EL (cell line): ENCODE measurements around the gene CLEC2L.
A peak's percentile ranks its signal among the peaks of the same experiment; 100 is the strongest.
"Not testable (repeated sequence)": the region's sequence is repeated elsewhere in the genome, so short reads cannot be mapped to it uniquely, and the experiment has no call there.

Source experiments
- DNase-seq: peaks from one replicate; pipeline ENCODE4 v3.0.0-alpha.2; 2016

CLEC2L gene

GRCh38 chr7:139523968-139524815 lies 707 bp downstream of the CLEC2L start:
- no peak for DNase-seq

- DNase-seq: no peak
Observed at GRCh38 chr7:139525239-139525638, 1.8 kb downstream of the CLEC2L start.

DNA sequence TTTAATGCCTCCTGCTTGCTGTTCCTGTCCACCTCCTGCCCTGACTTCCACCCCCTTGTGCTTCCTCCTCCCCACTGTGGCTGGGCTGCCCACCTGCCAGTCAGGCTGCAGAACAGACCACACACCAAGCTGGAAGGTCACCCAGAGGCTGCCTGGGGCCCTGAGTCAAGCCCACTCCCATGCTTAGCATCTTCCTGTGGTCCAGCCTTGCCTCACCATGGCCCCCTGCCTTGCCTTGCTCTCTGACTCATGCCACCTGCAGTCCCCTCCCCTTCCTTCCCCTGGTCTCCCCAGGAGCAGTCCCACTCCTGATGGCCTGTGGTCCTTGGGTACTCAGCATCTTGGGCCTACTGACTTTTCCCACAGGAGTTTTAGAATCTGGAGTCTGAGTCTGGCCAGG lies 2.3 kb downstream of the CLEC2L start:
- no peak for DNase-seq

DNA sequence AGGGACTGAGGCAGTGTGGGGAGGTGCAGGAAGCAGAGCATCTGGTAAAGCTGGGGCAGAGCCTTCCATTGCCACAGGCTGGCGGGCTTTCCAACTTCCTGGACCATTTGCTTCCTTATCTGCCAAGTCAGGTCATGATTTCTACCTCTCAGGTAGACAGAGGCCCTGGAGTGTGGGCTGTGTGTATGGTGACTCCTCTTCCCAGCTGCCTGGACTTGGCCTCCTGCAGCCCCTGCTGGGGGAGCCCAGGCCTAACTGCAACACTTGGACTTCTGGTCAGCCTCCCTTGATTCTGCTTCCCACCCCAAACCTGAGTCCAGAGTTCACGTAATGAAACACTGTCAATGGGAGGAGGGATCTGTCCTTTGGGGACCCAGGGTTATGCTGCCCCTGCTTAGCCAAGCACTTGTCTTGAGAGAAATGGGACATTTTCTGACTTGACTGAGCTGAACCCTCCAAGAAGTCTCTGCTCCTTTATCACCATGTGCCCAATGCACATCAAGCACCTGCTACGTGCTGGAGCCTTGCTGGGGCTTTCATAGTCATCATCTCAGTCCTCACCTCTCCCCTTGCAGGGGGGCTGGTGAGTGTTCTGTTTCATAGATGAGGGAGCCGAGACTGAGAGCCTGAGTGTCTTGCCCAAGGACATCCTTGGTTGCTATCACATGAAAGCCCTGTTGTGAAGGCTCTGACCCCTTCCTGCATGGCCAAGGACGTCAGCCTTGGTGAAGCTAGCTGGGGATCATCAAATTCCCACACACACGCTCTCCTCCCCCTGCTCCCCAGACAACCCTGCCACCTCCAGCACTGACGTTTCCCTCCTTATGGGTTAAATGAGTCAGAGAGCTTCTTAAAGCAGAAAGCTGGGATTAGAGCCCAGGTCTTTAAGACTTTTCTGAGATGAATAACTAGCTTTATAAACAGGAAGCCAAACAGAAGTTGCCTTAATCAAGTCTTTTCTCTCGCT lies 3.4 kb downstream of the CLEC2L start:
- DNase-seq: peak; percentile 81

DNA sequence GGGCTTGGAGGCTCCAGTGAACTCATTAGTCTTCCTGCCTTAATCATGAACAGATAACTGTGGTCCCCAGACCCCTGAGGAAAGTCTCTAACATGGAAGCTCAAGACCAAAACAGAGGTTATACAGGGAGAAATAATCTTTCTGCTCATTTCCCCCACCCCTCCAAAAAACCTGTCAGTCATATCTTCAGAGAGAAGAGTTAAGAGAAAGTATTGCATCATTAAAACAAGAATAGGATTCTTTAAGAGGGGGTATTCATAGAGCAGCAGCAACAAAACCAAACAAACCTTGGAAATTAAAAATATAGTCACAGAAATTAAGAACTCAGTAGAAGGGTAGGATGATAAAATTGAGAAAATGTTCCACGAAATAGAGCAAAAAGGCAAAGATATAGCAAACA lies 7.6 kb downstream of the CLEC2L start:
- no peak for DNase-seq

- DNase-seq: no peak
Observed at GRCh38 chr7:139532636-139533155, 9.2 kb downstream of the CLEC2L start.

DNA sequence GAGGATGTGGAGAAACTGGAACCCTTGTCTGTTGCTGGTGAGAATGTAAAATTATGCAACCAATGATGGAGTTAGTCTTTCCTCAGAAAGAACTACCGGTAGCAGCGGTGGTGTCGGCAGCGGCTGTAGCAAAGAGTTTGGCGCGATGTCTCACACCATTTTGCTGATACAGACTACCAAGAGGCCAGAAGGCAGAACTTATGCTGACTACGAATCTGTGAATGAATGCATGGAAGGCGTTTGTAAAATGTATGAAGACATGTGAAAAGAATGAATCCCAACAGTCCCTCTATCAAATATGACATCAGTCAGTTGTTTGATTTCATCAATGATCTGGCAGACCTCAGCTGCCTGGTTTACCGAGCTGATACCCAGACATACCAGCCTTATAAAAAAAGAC lies 10.6 kb downstream of the CLEC2L start:
- DNase-seq: no peak

DNA sequence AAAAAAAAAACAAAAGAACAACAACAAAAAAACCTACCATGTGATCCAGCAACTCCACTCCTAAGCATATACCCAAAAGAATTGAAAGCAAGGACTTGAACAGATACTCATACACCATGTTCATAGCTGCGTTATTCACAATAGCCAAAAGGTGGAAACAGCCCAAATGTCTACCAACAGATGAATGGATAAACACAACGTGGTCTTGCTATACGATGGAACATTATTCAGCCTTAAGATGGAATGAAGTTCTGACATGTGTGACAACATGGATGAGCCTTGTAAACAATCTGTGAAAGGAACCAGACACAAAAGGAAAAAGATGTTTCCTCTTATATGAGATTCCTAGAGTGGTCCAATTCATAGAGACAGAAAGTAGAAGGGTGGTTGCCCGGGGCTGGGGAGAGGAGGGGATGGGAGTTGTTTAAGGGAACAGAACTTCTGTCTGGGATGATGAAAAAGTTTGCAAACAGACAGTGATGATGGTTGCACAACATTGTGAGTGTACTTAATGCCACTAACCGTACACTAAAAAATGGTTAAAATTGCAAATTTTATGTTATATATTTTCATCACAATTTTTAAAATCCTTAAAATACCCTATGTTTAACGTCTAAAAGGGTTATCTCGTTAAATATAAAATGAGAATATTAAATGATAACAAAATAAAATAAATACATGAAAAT lies 11.6 kb downstream of the CLEC2L start:
- DNase-seq: no peak

- no peak for DNase-seq
Observed at GRCh38 chr7:139536152-139536551, 12.7 kb downstream of the CLEC2L start.

DNA sequence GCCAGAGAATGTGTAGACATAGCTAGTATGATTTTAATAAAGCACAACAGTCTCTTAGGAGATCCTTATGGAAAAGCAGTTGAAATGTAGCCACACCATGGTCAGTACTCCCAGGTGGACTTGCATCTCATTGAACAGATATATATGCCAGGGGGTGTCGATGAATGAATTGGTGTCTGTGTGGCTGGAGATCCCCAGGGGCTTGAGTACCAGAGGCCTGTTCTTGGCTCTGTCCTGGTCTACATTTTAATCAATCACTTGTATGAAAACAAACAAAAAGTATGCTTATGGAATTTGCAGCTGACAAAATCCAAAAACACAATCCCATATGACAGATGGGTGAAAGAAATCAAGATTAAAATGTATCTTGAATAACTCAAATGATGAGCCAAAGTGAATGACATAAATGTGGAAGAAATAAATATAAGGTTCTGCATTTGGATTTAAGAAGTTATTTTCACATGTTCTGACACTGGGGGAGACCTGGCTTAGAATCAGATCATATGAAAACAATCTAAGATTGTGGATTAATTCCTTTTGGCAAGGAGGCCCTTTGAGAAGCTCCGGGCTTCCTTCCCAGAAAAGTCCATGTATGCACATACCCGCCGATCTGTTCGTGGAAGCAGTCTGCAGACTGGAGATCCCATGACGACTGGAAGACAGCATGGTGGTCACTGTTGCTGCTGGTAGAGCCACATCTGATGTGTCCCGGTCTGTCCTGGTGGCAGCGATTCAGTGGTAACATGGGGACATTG lies 15.6 kb downstream of the CLEC2L start:
- DNase-seq: no peak

GRCh38 chr7:139540203-139540602 lies 16.7 kb downstream of the CLEC2L start:
- DNase-seq: no peak

- DNase-seq: no peak
Observed at GRCh38 chr7:139541600-139542307, 18.3 kb downstream of the CLEC2L start.

- no peak for DNase-seq
Observed at GRCh38 chr7:139542308-139543151, 19.0 kb downstream of the CLEC2L start.

GRCh38 chr7:139543801-139544603 lies 20.5 kb downstream of the CLEC2L start:
- no peak for DNase-seq

DNA sequence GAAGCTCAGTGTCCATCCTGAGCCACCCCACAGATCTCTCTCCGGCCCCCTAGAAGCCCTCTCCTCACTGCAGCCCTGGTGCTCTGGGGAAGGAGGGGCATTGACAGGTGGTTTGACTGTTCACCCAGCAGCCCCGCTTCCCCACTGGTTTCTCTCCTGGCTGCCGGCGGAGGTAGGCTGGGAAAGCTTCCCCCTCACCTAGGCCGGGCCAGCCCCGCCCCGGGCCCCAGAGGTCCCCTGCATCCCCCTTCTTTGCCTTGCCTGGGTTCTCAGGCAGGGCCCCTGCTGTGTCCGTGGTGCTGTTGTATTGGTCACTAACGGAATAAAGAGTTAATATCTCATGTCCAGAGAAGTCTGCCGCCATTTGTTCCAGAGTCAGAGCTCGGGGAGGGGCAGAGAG lies 21.2 kb downstream of the CLEC2L start:
- no peak for DNase-seq

DNA sequence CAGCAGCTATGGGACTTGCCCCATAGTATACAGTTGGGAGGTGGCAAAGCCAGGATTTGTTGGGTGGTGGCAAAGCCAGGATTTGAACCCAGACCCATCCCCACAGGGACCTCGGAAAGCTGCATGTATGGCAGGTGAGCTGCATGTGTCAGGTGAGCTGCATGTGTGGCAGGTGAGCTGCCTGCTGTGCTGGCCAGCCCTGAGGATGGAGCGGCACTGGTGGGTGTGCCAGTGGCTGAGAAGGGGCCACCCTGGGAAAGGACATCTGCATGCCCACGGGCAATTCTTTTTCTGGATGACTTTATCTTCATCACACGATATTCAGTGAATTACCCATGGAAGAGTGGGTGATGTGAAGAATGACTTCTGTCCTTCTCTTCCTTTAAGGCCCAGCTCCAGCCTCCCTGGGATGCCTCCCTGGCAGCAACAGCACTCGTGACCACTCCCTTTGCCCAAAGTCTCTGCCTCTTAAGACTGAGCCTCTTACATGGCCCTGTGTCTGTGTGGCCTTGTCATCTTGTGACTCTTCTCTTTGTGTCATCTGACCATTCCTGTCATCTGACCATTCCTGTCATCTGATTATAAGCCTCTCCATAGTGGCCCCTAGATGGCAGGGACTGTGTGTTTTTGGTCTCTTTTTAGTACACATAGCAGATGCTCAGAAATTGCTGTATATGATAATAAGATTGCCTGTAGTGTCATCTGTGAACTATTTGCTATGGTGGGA lies 25.0 kb downstream of the CLEC2L start:
- no peak for DNase-seq

DNA sequence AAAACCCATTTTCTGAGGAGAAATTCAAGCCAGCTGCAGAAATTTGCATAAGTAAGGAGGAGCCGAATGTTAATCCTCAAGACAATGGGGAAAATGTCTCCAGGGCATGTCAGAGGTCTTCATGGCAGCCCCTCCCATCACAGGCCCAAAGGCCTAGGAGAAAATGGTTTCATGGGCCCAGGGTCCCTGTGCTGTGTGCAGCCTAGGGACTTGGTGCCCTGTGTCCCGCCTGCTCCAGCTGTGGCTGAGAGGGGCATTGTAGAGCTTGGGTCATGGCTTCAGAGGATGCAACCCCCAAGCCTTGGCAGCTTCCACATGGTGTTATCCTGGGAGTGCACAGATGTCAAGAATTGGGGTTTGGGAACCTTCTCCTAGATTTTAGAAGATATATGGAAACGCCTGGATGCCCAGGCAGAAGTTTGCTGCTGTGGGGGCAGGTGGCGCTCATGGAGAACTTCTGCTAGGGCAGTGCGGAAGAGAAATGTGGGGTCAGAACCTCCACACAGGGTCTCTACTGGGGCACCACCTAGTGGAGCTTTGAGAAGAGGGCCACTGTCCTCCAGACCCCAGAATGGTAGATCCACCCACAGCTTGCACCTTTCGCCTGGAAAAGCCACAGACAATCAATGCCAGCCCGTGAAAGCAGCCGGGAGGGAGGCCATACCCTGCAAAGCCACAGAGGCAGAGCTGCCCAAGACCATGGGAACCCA lies 30.7 kb downstream of the CLEC2L start:
- DNase-seq: not testable (repeated sequence)

DNA sequence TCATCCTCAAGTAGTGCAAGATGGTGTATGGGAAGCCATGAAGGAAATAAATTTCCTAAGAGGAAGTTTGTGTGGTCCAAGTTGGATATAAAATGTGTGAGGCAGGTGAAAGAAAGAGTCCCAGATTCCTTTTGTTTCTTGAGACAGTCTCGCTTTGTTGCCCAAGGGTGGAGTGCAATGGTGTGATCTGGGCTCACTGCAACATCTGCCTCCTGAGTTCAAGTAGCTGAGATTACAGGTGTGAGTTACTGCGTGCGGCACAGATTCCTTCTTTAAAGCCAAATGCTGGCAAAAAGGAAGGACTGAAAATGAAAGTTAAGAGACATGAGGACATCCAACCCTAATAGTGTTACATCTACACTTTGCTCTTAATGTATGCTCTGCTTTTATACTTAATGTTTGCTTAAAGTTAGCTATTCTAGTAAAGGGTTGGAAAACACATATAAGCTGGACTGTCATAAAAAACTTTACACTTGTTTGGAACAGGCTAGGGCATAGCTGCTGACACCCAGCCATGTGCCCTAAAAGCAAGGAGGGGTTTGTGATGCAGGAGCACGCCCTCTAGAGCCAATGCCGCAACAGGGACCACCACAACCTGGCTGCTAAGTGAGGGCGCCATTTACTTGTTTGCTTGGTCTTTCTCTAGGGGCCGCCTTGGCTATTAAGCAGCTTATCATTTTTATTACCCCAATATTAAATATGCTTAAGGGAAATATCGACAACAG lies 34.5 kb downstream of the CLEC2L start:
- no peak for DNase-seq
